Smooth muscle cell (in vitro differentiated cells): ENCODE data around the gene PLIN5. TPM values are rescaled to one million over a fixed set of nuclear protein-coding genes. Genes with fewer than 3 reads are reported as not detected.

Experiments
- DNase-seq: peaks from one replicate; lab custom pipeline; 2025; ENCODE audit not compliant: unreplicated experiment; lab: John Stamatoyannopoulos, UW
- H2AFZ ChIP-seq: fragments of 200-600 bp; sonication (generic); 2 replicates; pipeline ENCODE4 v1.6.0; 2016; ENCODE audit warnings: antibody characterized with exemption, low read depth, mild to moderate bottlenecking
- H3F3A ChIP-seq: fragments of 200-600 bp; sonication (generic); 2 replicates; pipeline ENCODE4 v1.6.0; 2017; ENCODE audit warnings: antibody characterized with exemption, low read depth
- H3K27ac ChIP-seq: fragments of 200-600 bp; sonication (generic); 2 replicates; pipeline ENCODE4 v1.5.1; 2016; ENCODE audit warnings: low read depth, mild to moderate bottlenecking
- H3K27me3 ChIP-seq: fragments of 200-600 bp; sonication (generic); 2 replicates; pipeline ENCODE4 v1.6.1; 2016; ENCODE audit warnings: low read depth, mild to moderate bottlenecking
- H3K36me3 ChIP-seq: fragments of 200-600 bp; sonication (generic); 2 replicates; pipeline ENCODE4 v1.5.1; 2016; ENCODE audit warnings: low read depth
- H3K4me1 ChIP-seq: fragments of 200-600 bp; sonication (generic); 2 replicates; pipeline ENCODE4 v1.5.1; 2016; ENCODE audit warnings: low read depth
- H3K4me2 ChIP-seq: fragments of 200-600 bp; sonication (generic); 2 replicates; pipeline ENCODE4 v1.6.0; 2016; ENCODE audit warnings: mild to moderate bottlenecking
- H3K4me3 ChIP-seq: fragments of 200-600 bp; sonication (generic); 2 replicates; pipeline ENCODE4 v1.5.1; 2016; ENCODE audit warnings: mild to moderate bottlenecking
- H3K79me2 ChIP-seq: fragments of 200-600 bp; sonication (generic); 2 replicates; pipeline ENCODE4 v1.6.0; 2016; ENCODE audit warnings: low read depth, mild to moderate bottlenecking
- H3K9ac ChIP-seq: fragments of 200-600 bp; sonication (generic); 2 replicates; pipeline ENCODE4 v1.6.0; 2016; ENCODE audit warnings: low read depth
- H3K9me3 ChIP-seq: fragments of 200-600 bp; sonication (generic); replicated peaks from 2 replicates; pipeline ENCODE4 v1.5.1; 2016; ENCODE audit warnings: low read depth
- H4K20me1 ChIP-seq: fragments of 200-600 bp; sonication (generic); 2 replicates; pipeline ENCODE4 v1.6.0; 2016; ENCODE audit warnings: low read depth
- CTCF ChIP-seq: fragments of 200-600 bp; sonication (generic); IDR thresholded peaks from 2 replicates; pipeline ENCODE4 v1.5.1; 2017; ENCODE audit warnings: borderline replicate concordance, mild to moderate bottlenecking, antibody characterized with exemption; ENCODE audit not compliant: insufficient read depth, poor library complexity, severe bottlenecking
- WGBS: methylation state at CpG from one replicate; pipeline ENCODE4 v1.1.7; 2016; ENCODE audit warnings: low lambda C conversion rate; 5-methylcytosine and 5-hydroxymethylcytosine counted together
- polyA plus RNA-seq: library from polyadenylated mRNA; unstranded; fragments of >200 nt; fragmentation: Nextera tagmentation; extraction: Ambion mirVana; gene quantifications from 2 replicates; pipeline ENCODE4 v1.2.1, GENCODE V29; 2016
- total RNA-seq: library from RNA; depleted of rRNA; stranded (reverse); fragments of >200 nt; gene quantifications from 2 replicates; pipeline ENCODE4 v1.2.3, GENCODE V29; 2014

PLIN5 gene
- total and polyA plus RNA-seq, 2 experiments from 2014 or later, result not detected

- Histone ChIP-seq H3K27ac (no peak overlapping the region), H3K36me3 (no peaks in the 10 kb centered on the region), H3K4me3 (no peak overlapping the region), H3K4me2 (no peak overlapping the region), H3K4me1 (no peaks in the 10 kb centered on the region), H4K20me1 (no peaks in the 10 kb centered on the region), H3K79me2 (no peaks in the 10 kb centered on the region), H3K9me3 (no peaks in the 10 kb centered on the region), H3K27me3 (no peaks in the 10 kb centered on the region), H3K9ac (no peak overlapping the region), H2AFZ (no peak overlapping the region), H3F3A (peaks cover 6% of the 10 kb centered on the region)
- TF ChIP-seq CTCF, result no peak
- 96% methylated on average over 18 of the region's 23 CpGs for WGBS
- no peak for DNase-seq
These were observed 30.7 kb downstream of the PLIN5 start for GRCh38 chr19:4504297-4504701.

- H3K36me3 ChIP-seq, result no peaks in the 10 kb centered on the region
- no peak overlapping the region for H3K27ac ChIP-seq
- no peak overlapping the region for H3K4me3 ChIP-seq
- H3K79me2 ChIP-seq, result no peaks in the 10 kb centered on the region
- H3K4me1 ChIP-seq, result no peaks in the 10 kb centered on the region
- H4K20me1 ChIP-seq, result no peaks in the 10 kb centered on the region
- H3K9ac ChIP-seq, result no peak overlapping the region
- TF ChIP-seq CTCF, result no peak
- H3K27me3 ChIP-seq, result no peaks in the 10 kb centered on the region
- H3K4me2 ChIP-seq, result no peak overlapping the region
- no peak for DNase-seq
- H3F3A ChIP-seq, result peaks cover 6% of the 10 kb centered on the region
- WGBS, result 98% methylated on average over 10 of the region's 10 CpGs
- H2AFZ ChIP-seq, result no peak overlapping the region
- H3K9me3 ChIP-seq, result no peaks in the 10 kb centered on the region
These were observed 31.2 kb downstream of the PLIN5 start for GRCh38 chr19:4503825-4504170.

- WGBS, result 96% methylated on average over 24 of the region's 25 CpGs
- no peak for DNase-seq
These were observed 31.7 kb downstream of the PLIN5 start for GRCh38 chr19:4503132-4503824.

More at GRCh38 chr19:4503132-4503824, 31.7 kb downstream of the PLIN5 start:
- Histone ChIP-seq H3K79me2 (no peaks in the 10 kb centered on the region), H3F3A (peaks cover 6% of the 10 kb centered on the region), H3K4me3 (no peak overlapping the region), H2AFZ (no peak overlapping the region), H3K9me3 (no peaks in the 10 kb centered on the region), H3K36me3 (no peaks in the 10 kb centered on the region), H3K27me3 (no peaks in the 10 kb centered on the region), H4K20me1 (no peaks in the 10 kb centered on the region), H3K4me2 (no peak overlapping the region), H3K9ac (no peak overlapping the region), H3K4me1 (no peaks in the 10 kb centered on the region), H3K27ac (no peak overlapping the region)
- TF ChIP-seq CTCF, result no peak
